Stimulated activated CD8-positive, alpha-beta memory T cell treated with anti-CD3 and anti-CD28 coated beads, Interleukin-15, amount 100 ng/mL, for 24 hours (primary cell): ENCODE measurements around the gene CA9.

Experiments used
- DNase-seq: peaks from one replicate; pipeline ENCODE4 v3.0.0-alpha.2; 2020; ENCODE audit warnings: low read depth

CA9 gene

GRCh38 chr9:35675732-35676392 lies 2.1 kb downstream of the CA9 start:
- no peak for DNase-seq

GRCh38 chr9:35679091-35679490 lies 5.4 kb downstream of the CA9 start:
- DNase-seq, result no peak

- DNase-seq, result no peak
Observed at GRCh38 chr9:35679766-35680330, 6.1 kb downstream of the CA9 start.

GRCh38 chr9:35680331-35681105 lies 6.8 kb downstream of the CA9 start:
- DNase-seq, result no peak

GRCh38 chr9:35681341-35682002 lies 7.7 kb downstream of the CA9 start:
- DNase-seq, result no peak

- DNase-seq, result no peak
Observed at GRCh38 chr9:35682051-35682450, 8.3 kb downstream of the CA9 start.

GRCh38 chr9:35682520-35683315 lies 9.0 kb downstream of the CA9 start:
- DNase-seq, result no peak

GRCh38 chr9:35683323-35683722 lies 9.6 kb downstream of the CA9 start:
- DNase-seq, result no peak

- no peak for DNase-seq
Observed at GRCh38 chr9:35684921-35685320, 11.2 kb downstream of the CA9 start.

GRCh38 chr9:35685506-35685905 lies 11.8 kb downstream of the CA9 start:
- DNase-seq, result no peak

GRCh38 chr9:35686222-35687203 lies 12.8 kb downstream of the CA9 start:
- no peak for DNase-seq

- no peak for DNase-seq
Observed at GRCh38 chr9:35687306-35687705, 13.6 kb downstream of the CA9 start.

- no peak for DNase-seq
Observed at GRCh38 chr9:35687972-35688557, 14.3 kb downstream of the CA9 start.

- DNase-seq, result no peak
Observed at GRCh38 chr9:35688558-35689541, 15.1 kb downstream of the CA9 start.

GRCh38 chr9:35689542-35690293 lies 16.0 kb downstream of the CA9 start, which contains the start of gene TPM2:
Gene TPM2 (minus strand): TSS chr9:35689925. CDS start chr9:35689817, 108 bp downstream.
- DNase-seq, result no peak

- DNase-seq, result no peak
Observed at GRCh38 chr9:35690294-35690613, 16.5 kb downstream of the CA9 start.

GRCh38 chr9:35690614-35691333 lies 17.0 kb downstream of the CA9 start:
- DNase-seq, result no peak

- no peak for DNase-seq
Observed at GRCh38 chr9:35691334-35691650, 17.6 kb downstream of the CA9 start.
